HepG2 (cell line): Measurements from ENCODE around the gene DGCR2. TPM values are rescaled to one million over a fixed set of nuclear protein-coding genes. Genes with fewer than 3 reads are reported as not detected.

Source experiments
- ATF1 ChIP-seq: IDR thresholded peaks from 2 replicates; pipeline ENCODE4 v1.6.1; 2016; ENCODE audit warnings: mild to moderate bottlenecking, control low read depth
- KMT2B ChIP-seq: IDR thresholded peaks from 2 replicates; pipeline ENCODE4 v1.6.1; 2016; ENCODE audit warnings: missing genetic modification reagents, missing compliant biosample characterization
- NFKBIZ ChIP-seq: IDR thresholded peaks from 2 replicates; pipeline ENCODE4 v1.6.1; 2018; ENCODE audit warnings: missing genetic modification reagents, missing compliant biosample characterization
- RBFOX2 ChIP-seq: fragments of 200-400 bp; formaldehyde crosslinking; IDR thresholded peaks from 2 replicates; pipeline ENCODE4 v1.6.1; 2017; ENCODE audit warnings: low read depth, mild to moderate bottlenecking, low read length
- ZNF331 ChIP-seq: sonication (generic); formaldehyde crosslinking; IDR thresholded peaks from 2 replicates; pipeline ENCODE4 v1.4.0; 2020; ENCODE audit warnings: missing genetic modification reagents
- ZNF552 ChIP-seq: sonication (generic); formaldehyde crosslinking; IDR thresholded peaks from 2 replicates; pipeline ENCODE4 v1.9.0; 2022; ENCODE audit warnings: missing genetic modification reagents, mild to moderate bottlenecking, borderline replicate concordance
- ZNF629 ChIP-seq: sonication (generic); formaldehyde crosslinking; conservative IDR thresholded peaks from 2 replicates; pipeline ENCODE4 v1.5.0; 2020; ENCODE audit warnings: missing genetic modification reagents
- ZNF790 ChIP-seq: sonication (generic); formaldehyde crosslinking; IDR thresholded peaks from 2 replicates; pipeline ENCODE4 v1.8.0; 2022; ENCODE audit warnings: missing genetic modification reagents, mild to moderate bottlenecking, borderline replicate concordance
- polyA plus RNA-seq, 8 experiments: library from polyadenylated mRNA; depleted of rRNA in 3 of 8; stranded (reverse) in 7 of 8; unstranded in 1 of 8; fragments of >200 nt; fragmentation: Illumina TruSeq in 4 of 8; extraction: Trizol in 4 of 8; gene quantifications; 2 replicates each; pipeline versions ENCODE4 v1.2.1 to v1.2.3, GENCODE V29; 2011 to 2016; ENCODE audit warnings: low read depth in 4 of 8, missing spikeins in 1 of 8, mixed read lengths in 1 of 8; ENCODE audit not compliant: insufficient read depth in 1 of 8
- total RNA-seq, 5 experiments: library from RNA; depleted of rRNA; stranded (reverse); fragments of >200 nt; fragmentation: Illumina TruSeq; extraction: Trizol; gene quantifications; 2 replicates each; pipeline ENCODE4 v1.2.3, GENCODE V29; 2016; ENCODE audit warnings: low read depth in 1 of 5
- TF ChIP-seq, protein P1 (sequence below): sonication (generic); formaldehyde crosslinking; IDR thresholded peaks from 2 replicates; pipeline ENCODE4 v1.4.0; 2020; ENCODE audit warnings: missing genetic modification reagents
- TF ChIP-seq, protein P2 (sequence below): sonication (generic); formaldehyde crosslinking; IDR thresholded peaks from 2 replicates; pipeline ENCODE4 v1.4.0; 2020; ENCODE audit warnings: mild to moderate bottlenecking, missing genetic modification reagents
- TF ChIP-seq, protein P3 (sequence below): sonication (generic); formaldehyde crosslinking; IDR thresholded peaks from 2 replicates; pipeline ENCODE4 v1.5.0; 2020; ENCODE audit warnings: mild to moderate bottlenecking, missing genetic modification reagents
- TF ChIP-seq, protein P4 (sequence below): fragments of 450-650 bp; IDR thresholded peaks from 2 replicates; pipeline ENCODE4 v1.6.1; 2016
- TF ChIP-seq, protein P5 (sequence below): sonication (generic); formaldehyde crosslinking; IDR thresholded peaks from 2 replicates; pipeline ENCODE4 v1.8.0; 2022; ENCODE audit warnings: mild to moderate bottlenecking, missing genetic modification reagents, borderline replicate concordance
- TF ChIP-seq, protein P6 (sequence below): IDR thresholded peaks from 2 replicates; pipeline ENCODE4 v1.6.1; 2016

The DGCR2 gene
- total and polyA plus RNA-seq, 2 of the 13 experiments (the other 11 are each of a cell fraction or from before 2014, with no cell fraction given): 23.1 to 35.3 TPM

DNA sequence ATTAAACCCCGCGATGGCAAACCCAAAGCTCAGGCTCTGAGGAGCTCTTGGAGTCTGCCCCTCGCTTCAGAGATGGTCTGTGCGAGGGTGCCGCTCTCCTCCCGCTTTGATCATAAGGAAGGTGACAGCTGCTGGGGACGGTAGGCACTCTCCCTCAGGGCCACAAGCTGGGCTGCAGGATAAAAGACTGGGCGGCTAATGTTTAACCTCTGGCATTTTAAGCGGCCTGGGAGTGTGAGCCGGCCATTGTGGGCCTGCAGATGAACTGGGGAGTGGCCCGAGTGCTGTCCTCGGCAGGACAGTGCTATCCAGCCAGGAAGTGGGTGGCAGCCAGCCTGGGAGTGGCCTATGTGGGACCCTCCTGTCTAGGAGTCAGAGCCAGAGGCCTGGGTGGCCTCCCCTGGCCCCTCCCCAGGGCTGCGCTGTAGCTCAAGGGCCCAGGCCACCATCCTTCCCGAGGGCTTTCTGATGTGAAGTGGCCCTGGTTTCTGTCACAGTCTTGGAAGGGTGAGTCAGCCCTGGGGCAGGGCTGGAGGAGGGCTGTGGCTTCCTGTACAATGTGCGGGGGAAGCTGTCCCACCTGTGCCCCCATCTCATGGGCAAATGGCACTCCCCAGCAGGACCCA, 127.4 kb downstream of the DGCR2 start (continued):
- no peak for TF ChIP-seq ZNF629 (CRISPR knock-in tag)
- no peak for TF ChIP-seq ATF1 (CRISPR knock-in tag)
- TF ChIP-seq, protein P1, sequence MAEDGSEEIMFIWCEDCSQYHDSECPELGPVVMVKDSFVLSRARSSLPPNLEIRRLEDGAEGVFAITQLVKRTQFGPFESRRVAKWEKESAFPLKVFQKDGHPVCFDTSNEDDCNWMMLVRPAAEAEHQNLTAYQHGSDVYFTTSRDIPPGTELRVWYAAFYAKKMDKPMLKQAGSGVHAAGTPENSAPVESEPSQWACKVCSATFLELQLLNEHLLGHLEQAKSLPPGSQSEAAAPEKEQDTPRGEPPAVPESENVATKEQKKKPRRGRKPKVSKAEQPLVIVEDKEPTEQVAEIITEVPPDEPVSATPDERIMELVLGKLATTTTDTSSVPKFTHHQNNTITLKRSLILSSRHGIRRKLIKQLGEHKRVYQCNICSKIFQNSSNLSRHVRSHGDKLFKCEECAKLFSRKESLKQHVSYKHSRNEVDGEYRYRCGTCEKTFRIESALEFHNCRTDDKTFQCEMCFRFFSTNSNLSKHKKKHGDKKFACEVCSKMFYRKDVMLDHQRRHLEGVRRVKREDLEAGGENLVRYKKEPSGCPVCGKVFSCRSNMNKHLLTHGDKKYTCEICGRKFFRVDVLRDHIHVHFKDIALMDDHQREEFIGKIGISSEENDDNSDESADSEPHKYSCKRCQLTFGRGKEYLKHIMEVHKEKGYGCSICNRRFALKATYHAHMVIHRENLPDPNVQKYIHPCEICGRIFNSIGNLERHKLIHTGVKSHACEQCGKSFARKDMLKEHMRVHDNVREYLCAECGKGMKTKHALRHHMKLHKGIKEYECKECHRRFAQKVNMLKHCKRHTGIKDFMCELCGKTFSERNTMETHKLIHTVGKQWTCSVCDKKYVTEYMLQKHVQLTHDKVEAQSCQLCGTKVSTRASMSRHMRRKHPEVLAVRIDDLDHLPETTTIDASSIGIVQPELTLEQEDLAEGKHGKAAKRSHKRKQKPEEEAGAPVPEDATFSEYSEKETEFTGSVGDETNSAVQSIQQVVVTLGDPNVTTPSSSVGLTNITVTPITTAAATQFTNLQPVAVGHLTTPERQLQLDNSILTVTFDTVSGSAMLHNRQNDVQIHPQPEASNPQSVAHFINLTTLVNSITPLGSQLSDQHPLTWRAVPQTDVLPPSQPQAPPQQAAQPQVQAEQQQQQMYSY: no peak
- TF ChIP-seq, protein P2, sequence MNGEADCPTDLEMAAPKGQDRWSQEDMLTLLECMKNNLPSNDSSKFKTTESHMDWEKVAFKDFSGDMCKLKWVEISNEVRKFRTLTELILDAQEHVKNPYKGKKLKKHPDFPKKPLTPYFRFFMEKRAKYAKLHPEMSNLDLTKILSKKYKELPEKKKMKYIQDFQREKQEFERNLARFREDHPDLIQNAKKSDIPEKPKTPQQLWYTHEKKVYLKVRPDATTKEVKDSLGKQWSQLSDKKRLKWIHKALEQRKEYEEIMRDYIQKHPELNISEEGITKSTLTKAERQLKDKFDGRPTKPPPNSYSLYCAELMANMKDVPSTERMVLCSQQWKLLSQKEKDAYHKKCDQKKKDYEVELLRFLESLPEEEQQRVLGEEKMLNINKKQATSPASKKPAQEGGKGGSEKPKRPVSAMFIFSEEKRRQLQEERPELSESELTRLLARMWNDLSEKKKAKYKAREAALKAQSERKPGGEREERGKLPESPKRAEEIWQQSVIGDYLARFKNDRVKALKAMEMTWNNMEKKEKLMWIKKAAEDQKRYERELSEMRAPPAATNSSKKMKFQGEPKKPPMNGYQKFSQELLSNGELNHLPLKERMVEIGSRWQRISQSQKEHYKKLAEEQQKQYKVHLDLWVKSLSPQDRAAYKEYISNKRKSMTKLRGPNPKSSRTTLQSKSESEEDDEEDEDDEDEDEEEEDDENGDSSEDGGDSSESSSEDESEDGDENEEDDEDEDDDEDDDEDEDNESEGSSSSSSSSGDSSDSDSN: peak; percentile 48; the same call in 1 of the 2 replicates
- TF ChIP-seq, protein P3, sequence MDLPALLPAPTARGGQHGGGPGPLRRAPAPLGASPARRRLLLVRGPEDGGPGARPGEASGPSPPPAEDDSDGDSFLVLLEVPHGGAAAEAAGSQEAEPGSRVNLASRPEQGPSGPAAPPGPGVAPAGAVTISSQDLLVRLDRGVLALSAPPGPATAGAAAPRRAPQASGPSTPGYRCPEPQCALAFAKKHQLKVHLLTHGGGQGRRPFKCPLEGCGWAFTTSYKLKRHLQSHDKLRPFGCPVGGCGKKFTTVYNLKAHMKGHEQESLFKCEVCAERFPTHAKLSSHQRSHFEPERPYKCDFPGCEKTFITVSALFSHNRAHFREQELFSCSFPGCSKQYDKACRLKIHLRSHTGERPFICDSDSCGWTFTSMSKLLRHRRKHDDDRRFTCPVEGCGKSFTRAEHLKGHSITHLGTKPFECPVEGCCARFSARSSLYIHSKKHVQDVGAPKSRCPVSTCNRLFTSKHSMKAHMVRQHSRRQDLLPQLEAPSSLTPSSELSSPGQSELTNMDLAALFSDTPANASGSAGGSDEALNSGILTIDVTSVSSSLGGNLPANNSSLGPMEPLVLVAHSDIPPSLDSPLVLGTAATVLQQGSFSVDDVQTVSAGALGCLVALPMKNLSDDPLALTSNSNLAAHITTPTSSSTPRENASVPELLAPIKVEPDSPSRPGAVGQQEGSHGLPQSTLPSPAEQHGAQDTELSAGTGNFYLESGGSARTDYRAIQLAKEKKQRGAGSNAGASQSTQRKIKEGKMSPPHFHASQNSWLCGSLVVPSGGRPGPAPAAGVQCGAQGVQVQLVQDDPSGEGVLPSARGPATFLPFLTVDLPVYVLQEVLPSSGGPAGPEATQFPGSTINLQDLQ: no peak
- TF ChIP-seq, protein P4, sequence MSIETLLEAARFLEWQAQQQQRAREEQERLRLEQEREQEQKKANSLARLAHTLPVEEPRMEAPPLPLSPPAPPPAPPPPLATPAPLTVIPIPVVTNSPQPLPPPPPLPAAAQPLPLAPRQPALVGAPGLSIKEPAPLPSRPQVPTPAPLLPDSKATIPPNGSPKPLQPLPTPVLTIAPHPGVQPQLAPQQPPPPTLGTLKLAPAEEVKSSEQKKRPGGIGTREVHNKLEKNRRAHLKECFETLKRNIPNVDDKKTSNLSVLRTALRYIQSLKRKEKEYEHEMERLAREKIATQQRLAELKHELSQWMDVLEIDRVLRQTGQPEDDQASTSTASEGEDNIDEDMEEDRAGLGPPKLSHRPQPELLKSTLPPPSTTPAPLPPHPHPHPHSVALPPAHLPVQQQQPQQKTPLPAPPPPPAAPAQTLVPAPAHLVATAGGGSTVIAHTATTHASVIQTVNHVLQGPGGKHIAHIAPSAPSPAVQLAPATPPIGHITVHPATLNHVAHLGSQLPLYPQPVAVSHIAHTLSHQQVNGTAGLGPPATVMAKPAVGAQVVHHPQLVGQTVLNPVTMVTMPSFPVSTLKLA: no peak
- TF ChIP-seq ZNF552 (CRISPR knock-in tag): no peak
- TF ChIP-seq, protein P5, sequence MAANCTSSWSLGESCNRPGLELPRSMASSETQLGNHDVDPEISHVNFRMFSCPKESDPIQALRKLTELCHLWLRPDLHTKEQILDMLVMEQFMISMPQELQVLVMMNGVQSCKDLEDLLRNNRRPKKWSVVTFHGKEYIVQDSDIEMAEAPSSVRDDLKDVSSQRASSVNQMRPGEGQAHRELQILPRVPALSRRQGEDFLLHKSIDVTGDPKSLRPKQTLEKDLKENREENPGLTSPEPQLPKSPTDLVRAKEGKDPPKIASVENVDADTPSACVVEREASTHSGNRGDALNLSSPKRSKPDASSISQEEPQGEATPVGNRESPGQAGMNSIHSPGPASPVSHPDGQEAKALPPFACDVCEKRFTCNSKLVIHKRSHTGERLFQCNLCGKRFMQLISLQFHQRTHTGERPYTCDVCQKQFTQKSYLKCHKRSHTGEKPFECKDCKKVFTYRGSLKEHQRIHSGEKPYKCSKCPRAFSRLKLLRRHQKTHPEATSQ: no peak
- TF ChIP-seq ZNF790 (CRISPR knock-in tag): no peak
- no peak for TF ChIP-seq KMT2B (CRISPR knock-in tag)
- peak; percentile 17; the same call in 1 of the 2 replicates for TF ChIP-seq ZNF331
- TF ChIP-seq, protein P6, sequence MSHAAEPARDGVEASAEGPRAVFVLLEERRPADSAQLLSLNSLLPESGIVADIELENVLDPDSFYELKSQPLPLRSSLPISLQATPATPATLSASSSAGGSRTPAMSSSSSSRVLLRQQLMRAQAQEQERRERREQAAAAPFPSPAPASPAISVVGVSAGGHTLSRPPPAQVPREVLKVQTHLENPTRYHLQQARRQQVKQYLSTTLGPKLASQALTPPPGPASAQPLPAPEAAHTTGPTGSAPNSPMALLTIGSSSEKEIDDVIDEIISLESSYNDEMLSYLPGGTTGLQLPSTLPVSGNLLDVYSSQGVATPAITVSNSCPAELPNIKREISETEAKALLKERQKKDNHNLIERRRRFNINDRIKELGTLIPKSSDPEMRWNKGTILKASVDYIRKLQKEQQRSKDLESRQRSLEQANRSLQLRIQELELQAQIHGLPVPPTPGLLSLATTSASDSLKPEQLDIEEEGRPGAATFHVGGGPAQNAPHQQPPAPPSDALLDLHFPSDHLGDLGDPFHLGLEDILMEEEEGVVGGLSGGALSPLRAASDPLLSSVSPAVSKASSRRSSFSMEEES (CRISPR knock-in tag): no peak
- TF ChIP-seq NFKBIZ (CRISPR knock-in tag): no peak
- TF ChIP-seq RBFOX2: no peak
